Esophagus squamous epithelium (tissue), 5 donors: ENCODE results near the gene BCL11B. TPM values are rescaled to one million over a fixed set of nuclear protein-coding genes. Genes with fewer than 3 reads are reported as not detected.

Experiments used
- DNase-seq: peaks from one replicate; lab custom pipeline; 2025; lab: John Stamatoyannopoulos, UW
- H3K27ac ChIP-seq, 4 donors: fragments of 200-600 bp; sonication (generic); one replicate each; pipeline ENCODE4 v1.5.1; 2016 to 2019; ENCODE audit warnings: mild to moderate bottlenecking in 1 of 4
- H3K27me3 ChIP-seq, 4 donors: fragments of 200-600 bp; sonication (generic); 1 replicate in 3 of 4; 2 replicates in 1 of 4; pipeline versions ENCODE4 v1.5.1 to v1.6.0; 2017 to 2021; ENCODE audit warnings: antibody characterized with exemption in 1 of 4
- H3K36me3 ChIP-seq, 3 donors: fragments of 200-600 bp; sonication (generic); one replicate each; pipeline ENCODE4 v1.5.1; 2016 to 2019
- H3K4me1 ChIP-seq, 3 donors: fragments of 200-600 bp; sonication (generic); one replicate each; pipeline ENCODE4 v1.5.1; 2017 to 2019
- H3K4me3 ChIP-seq, 4 donors: fragments of 200-600 bp; sonication (generic); 1 replicate in 3 of 4; 2 replicates in 1 of 4; pipeline ENCODE4 v1.5.1; 2016 to 2019; ENCODE audit warnings: mild to moderate bottlenecking in 2 of 4, moderate library complexity in 1 of 4
- H3K9me3 ChIP-seq, 3 donors: fragments of 200-600 bp; sonication (generic); one replicate each; pipeline ENCODE4 v1.5.1; 2016 to 2019
- CTCF ChIP-seq, 6 experiments: fragments of 450-650 bp in 4 of 6; fragments of 200-600 bp in 2 of 6; sonication (generic) in 2 of 6; IDR thresholded peaks; one replicate each; pipeline ENCODE4 v1.5.1; 2016 to 2019; ENCODE audit warnings: antibody characterized with exemption in 6 of 6, mild to moderate bottlenecking in 4 of 6, moderate library complexity in 4 of 6
- POLR2A ChIP-seq, 4 donors: fragments of 450-650 bp; IDR thresholded peaks; one replicate each; pipeline ENCODE4 v1.6.1; 2017; ENCODE audit warnings: antibody characterized with exemption in 4 of 4, mild to moderate bottlenecking in 4 of 4, moderate library complexity in 3 of 4
- WGBS, 2 donors: methylation state at CpG; one replicate each; pipeline ENCODE4 v1.1.5; 2018; 5-methylcytosine and 5-hydroxymethylcytosine counted together
- intact Hi-C: fragments of 100-400 bp; cut with DNase I; formaldehyde crosslinking; loops from one replicate; pipeline ENCODE4 v1.15.0; 2022
- total RNA-seq, 4 donors: library from RNA; depleted of rRNA; stranded (reverse); fragments of >200 nt; gene quantifications; one replicate each; pipeline ENCODE4 v1.1.0, GENCODE V29; 2016
- donor health status: DM: yes; HTN: yes; CAD: no.

The BCL11B gene
- total RNA-seq, 4 donors from 2014 or later = 10.1 to 19.3 (median 12.9) TPM

- no peak for DNase-seq
Observed at GRCh38 chr14:99147366-99147740, 124.6 kb downstream of the BCL11B start.

GRCh38 chr14:99146616-99147365 is 125.2 kb downstream of the BCL11B start:
- no peaks in the 10 kb centered on the region for H3K4me1 ChIP-seq
- intact Hi-C loops = no loop called here
- H3K9me3 ChIP-seq = no peaks in the 10 kb centered on the region
- no peak overlapping the region for H3K4me3 ChIP-seq
- TF ChIP-seq CTCF (IDR thresholded peaks at IDR 0.05) (no peak), POLR2A (IDR thresholded peaks at IDR 0.05) (no peak)
- peaks cover 0 to 8% (median 0%) of the 10 kb centered on the region in 4 donors for H3K27me3 ChIP-seq
- no peak overlapping the region for H3K27ac ChIP-seq
- WGBS, 2 donors = 87 to 89% methylated on average over 25 to 26 of the region's 27 CpGs
- no peak for DNase-seq
- H3K36me3 ChIP-seq = no peaks in the 10 kb centered on the region

More at GRCh38 chr14:99147366-99147740, 124.6 kb downstream of the BCL11B start:
- TF ChIP-seq POLR2A (IDR thresholded peaks at IDR 0.05) (no peak), CTCF (IDR thresholded peaks at IDR 0.05) (no peak)
- no peaks in the 10 kb centered on the region for H3K36me3 ChIP-seq
- H3K4me3 ChIP-seq = no peak overlapping the region
- H3K27ac ChIP-seq = no peak overlapping the region
- H3K27me3 ChIP-seq = peaks cover 0 to 8% (median 0%) of the 10 kb centered on the region in 4 donors
- 77 to 81% methylated on average over 5 of the region's 5 CpGs for WGBS, 2 donors
- no peaks in the 10 kb centered on the region for H3K9me3 ChIP-seq
- intact Hi-C loops = no loop called here
- H3K4me1 ChIP-seq = no peaks in the 10 kb centered on the region

- Histone ChIP-seq H3K4me1 (no peaks in the 10 kb centered on the region), H3K36me3 (no peaks in the 10 kb centered on the region), H3K27ac (no peak overlapping the region), H3K9me3 (no peaks in the 10 kb centered on the region), H3K27me3 (peaks cover 0 to 8% (median 0%) of the 10 kb centered on the region in 4 donors), H3K4me3 (no peak overlapping the region)
- DNase-seq = no peak
- intact Hi-C loops = no loop called here
- WGBS, 2 donors = 82 to 87% methylated on average over 4 of the region's 4 CpGs
- TF ChIP-seq CTCF (IDR thresholded peaks at IDR 0.05) = no peak
- TF ChIP-seq POLR2A (IDR thresholded peaks at IDR 0.05) = no peak
Observed at GRCh38 chr14:99145307-99145706, 126.7 kb downstream of the BCL11B start.

GRCh38 chr14:99143793-99144192 is 128.2 kb downstream of the BCL11B start:
- intact Hi-C loops = no loop called here
- 48 to 90% methylated on average over 2 to 4 of the region's 4 CpGs for WGBS, 2 donors
- TF ChIP-seq CTCF (IDR thresholded peaks at IDR 0.05) = no peak
- no peak for TF ChIP-seq POLR2A (IDR thresholded peaks at IDR 0.05)

GRCh38 chr14:99143126-99143525 is 128.9 kb downstream of the BCL11B start:
- Histone ChIP-seq H3K4me1 (no peaks in the 10 kb centered on the region), H3K27ac (no peak overlapping the region), H3K4me3 (no peak overlapping the region), H3K36me3 (no peaks in the 10 kb centered on the region), H3K27me3 (no peaks in the 10 kb centered on the region), H3K9me3 (no peaks in the 10 kb centered on the region)
- intact Hi-C loops = no loop called here
- 72 to 77% methylated on average over 2 of the region's 2 CpGs for WGBS, 2 donors
- TF ChIP-seq POLR2A (IDR thresholded peaks at IDR 0.05) = no peak
- no peak for TF ChIP-seq CTCF (IDR thresholded peaks at IDR 0.05)
- DNase-seq = no peak

More at GRCh38 chr14:99143793-99144192, 128.2 kb downstream of the BCL11B start:
- no peak overlapping the region for H3K27ac ChIP-seq
- H3K9me3 ChIP-seq = no peaks in the 10 kb centered on the region
- DNase-seq = no peak
- H3K27me3 ChIP-seq = peaks cover 0 to 2% (median 0%) of the 10 kb centered on the region in 4 donors
- H3K4me3 ChIP-seq = no peak overlapping the region
- H3K36me3 ChIP-seq = no peaks in the 10 kb centered on the region
- no peaks in the 10 kb centered on the region for H3K4me1 ChIP-seq
